Measurements from ENCODE around the gene RADIL.

- no peak for TF ChIP-seq CTCF (IDR thresholded peaks at IDR 0.05; ENCODE audit: insufficient read depth, low read depth, low read length)
- no peak for TF ChIP-seq EZH2 (IDR thresholded peaks at IDR 0.05; ENCODE audit: insufficient read depth, low read length)
Measured at GRCh38 chr7:4886671-4887070, 3.2 kb upstream of the RADIL start.
